HepG2 (cell line): ENCODE data around the gene STMN3. TPM values are rescaled to one million over a fixed set of nuclear protein-coding genes. Genes with fewer than 3 reads are reported as not detected.

Source experiments
- CCDC6 ChIP-seq: sonication (generic); formaldehyde crosslinking; IDR thresholded peaks from 2 replicates; pipeline ENCODE4 v1.8.1; 2022; ENCODE audit warnings: mild to moderate bottlenecking, missing genetic modification reagents, moderate library complexity
- HNF4A ChIP-seq: sonication (generic); formaldehyde crosslinking; IDR thresholded peaks from 2 replicates; pipeline ENCODE4 v1.4.0; 2020; ENCODE audit warnings: missing genetic modification reagents
- IKZF4 ChIP-seq: sonication (generic); formaldehyde crosslinking; IDR thresholded peaks from 2 replicates; pipeline ENCODE4 v1.5.1; 2020; ENCODE audit warnings: borderline replicate concordance, mild to moderate bottlenecking, low read depth, missing genetic modification reagents; ENCODE audit errors: not compliant biosample characterization
- MAF1 ChIP-seq: sonication (generic); formaldehyde crosslinking; IDR thresholded peaks from 2 replicates; pipeline ENCODE4 v1.5.0; 2020; ENCODE audit warnings: missing genetic modification reagents, borderline replicate concordance
- MED1 ChIP-seq: sonication (generic); formaldehyde crosslinking; IDR thresholded peaks from 2 replicates; pipeline ENCODE4 v1.4.0; 2020; ENCODE audit warnings: missing genetic modification reagents
- MED13 ChIP-seq: sonication (generic); formaldehyde crosslinking; IDR thresholded peaks from 2 replicates; pipeline ENCODE4 v1.5.0; 2020; ENCODE audit warnings: missing genetic modification reagents
- MYNN ChIP-seq: sonication (generic); formaldehyde crosslinking; IDR thresholded peaks from 2 replicates; pipeline ENCODE4 v1.4.0; 2020; ENCODE audit warnings: mild to moderate bottlenecking, low read depth, missing genetic modification reagents
- NR3C1 ChIP-seq: sonication (generic); formaldehyde crosslinking; IDR thresholded peaks from 2 replicates; pipeline ENCODE4 v1.4.0; 2020; ENCODE audit warnings: missing genetic modification reagents
- RXRA ChIP-seq: sonication (generic); formaldehyde crosslinking; IDR thresholded peaks from 2 replicates; pipeline ENCODE4 v1.5.1; 2020; ENCODE audit warnings: missing genetic modification reagents
- SAFB2 ChIP-seq: sonication (generic); formaldehyde crosslinking; IDR thresholded peaks from 2 replicates; pipeline ENCODE4 v1.5.1; 2020; ENCODE audit warnings: missing genetic modification reagents, low read depth, mild to moderate bottlenecking, borderline replicate concordance
- SNRNP70 ChIP-seq: fragments of 200-400 bp; formaldehyde crosslinking; IDR thresholded peaks from 2 replicates; pipeline ENCODE4 v1.6.1; 2017; ENCODE audit warnings: mild to moderate bottlenecking, low read depth, low read length, moderate library complexity
- SP1 ChIP-seq, 2 experiments: fragments of 450-650 bp in 1 of 2; sonication (generic) in 1 of 2; formaldehyde crosslinking in 1 of 2; IDR thresholded peaks; 2 replicates each; pipeline versions ENCODE4 v1.4.0 to v1.6.1; 2016 to 2020; ENCODE audit warnings: missing genetic modification reagents in 1 of 2
- TEAD3 ChIP-seq: optimal IDR thresholded peaks from 2 replicates; pipeline ENCODE3; 2016; ENCODE audit warnings: borderline replicate concordance
- YY1 ChIP-seq: IDR thresholded peaks from 2 replicates; pipeline ENCODE4 v1.6.1; 2011; ENCODE audit warnings: low read length, low read depth, moderate library complexity, mild to moderate bottlenecking; ENCODE audit not compliant: insufficient read depth, insufficient replicate concordance
- ZC3H4 ChIP-seq: sonication (generic); formaldehyde crosslinking; IDR thresholded peaks from 2 replicates; pipeline ENCODE4 v1.4.0; 2020; ENCODE audit warnings: missing genetic modification reagents, borderline replicate concordance
- ZFP62 ChIP-seq: sonication (generic); formaldehyde crosslinking; IDR thresholded peaks from 2 replicates; pipeline ENCODE4 v1.4.0; 2020; ENCODE audit warnings: missing genetic modification reagents
- ZNF234 ChIP-seq: sonication (generic); formaldehyde crosslinking; conservative IDR thresholded peaks from 2 replicates; pipeline ENCODE4 v1.5.1; 2020; ENCODE audit warnings: mild to moderate bottlenecking, missing genetic modification reagents
- ZNF263 ChIP-seq: sonication (generic); formaldehyde crosslinking; IDR thresholded peaks from 2 replicates; pipeline ENCODE4 v1.4.0; 2020; ENCODE audit warnings: missing genetic modification reagents
- ZNF3 ChIP-seq: IDR thresholded peaks from 2 replicates; pipeline ENCODE4 v1.7.0; 2017; ENCODE audit warnings: inconsistent platforms
- ZNF326 ChIP-seq: sonication (generic); formaldehyde crosslinking; IDR thresholded peaks from 2 replicates; pipeline ENCODE4 v1.4.0; 2020; ENCODE audit warnings: missing genetic modification reagents, borderline replicate concordance
- ZNF331 ChIP-seq: sonication (generic); formaldehyde crosslinking; IDR thresholded peaks from 2 replicates; pipeline ENCODE4 v1.4.0; 2020; ENCODE audit warnings: missing genetic modification reagents
- ZNF432 ChIP-seq: sonication (generic); formaldehyde crosslinking; IDR thresholded peaks from 2 replicates; pipeline ENCODE4 v1.5.0; 2020; ENCODE audit warnings: missing genetic modification reagents, mild to moderate bottlenecking, borderline replicate concordance
- ZNF546 ChIP-seq: sonication (generic); formaldehyde crosslinking; conservative IDR thresholded peaks from 2 replicates; pipeline ENCODE4 v1.8.1; 2023; ENCODE audit warnings: mild to moderate bottlenecking, missing genetic modification reagents
- ZNF614 ChIP-seq: IDR thresholded peaks from 2 replicates; pipeline ENCODE4 v1.6.1; 2018; ENCODE audit warnings: missing biosample characterization, missing genetic modification reagents, inconsistent platforms, borderline replicate concordance
- ZNF784 ChIP-seq: sonication (generic); formaldehyde crosslinking; IDR thresholded peaks from 2 replicates; pipeline ENCODE4 v1.5.1; 2020; ENCODE audit warnings: missing genetic modification reagents, mild to moderate bottlenecking, borderline replicate concordance
- polyA plus RNA-seq, 8 experiments: library from polyadenylated mRNA; depleted of rRNA in 3 of 8; stranded (reverse) in 7 of 8; unstranded in 1 of 8; fragments of >200 nt; fragmentation: Illumina TruSeq in 4 of 8; extraction: Trizol in 4 of 8; gene quantifications; 2 replicates each; pipeline versions ENCODE4 v1.2.1 to v1.2.3, GENCODE V29; 2011 to 2016; ENCODE audit warnings: low read depth in 4 of 8, missing spikeins in 1 of 8, mixed read lengths in 1 of 8; ENCODE audit not compliant: insufficient read depth in 1 of 8
- total RNA-seq, 5 experiments: library from RNA; depleted of rRNA; stranded (reverse); fragments of >200 nt; fragmentation: Illumina TruSeq; extraction: Trizol; gene quantifications; 2 replicates each; pipeline ENCODE4 v1.2.3, GENCODE V29; 2016; ENCODE audit warnings: low read depth in 1 of 5
- TF ChIP-seq, protein P1 (sequence below): sonication (generic); formaldehyde crosslinking; IDR thresholded peaks from 2 replicates; pipeline ENCODE4; 2020; ENCODE audit warnings: missing genetic modification reagents, mild to moderate bottlenecking, borderline replicate concordance
- TF ChIP-seq, protein P2 (sequence below): sonication (generic); formaldehyde crosslinking; IDR thresholded peaks from 2 replicates; pipeline ENCODE4 v1.4.0; 2020; ENCODE audit warnings: mild to moderate bottlenecking, low read depth, missing genetic modification reagents

STMN3 gene
- total and polyA plus RNA-seq, 2 of the 13 experiments (the other 11 are each of a cell fraction or from before 2014, with no cell fraction given), result 21.0 to 48.3 TPM

GRCh38 chr20:63657260-63657936 lies 4.2 kb upstream of the STMN3 start (continued):
- TF ChIP-seq MED1 (CRISPR knock-in tag) (no peak), ZNF263 (CRISPR knock-in tag) (no peak), TEAD3 (no peak), ZNF614 (CRISPR knock-in tag) (no peak), SP1 (IDR thresholded peaks at IDR 0.05) (no peak), SP1 (CRISPR knock-in tag; IDR thresholded peaks at IDR 0.05) (0 out of 2 replicates have a peak, but pooled peaks have one; percentile 21), ZNF432 (CRISPR knock-in tag) (peak; percentile 93; the same call in 1 of the 2 replicates), RXRA (CRISPR knock-in tag) (0 out of 2 replicates have a peak, but pooled peaks have one; percentile 35), SNRNP70 (no peak), HNF4A (CRISPR knock-in tag) (no peak), MED13 (CRISPR knock-in tag) (no peak), ZNF326 (CRISPR knock-in tag) (peak; percentile 69), ZNF546 (CRISPR knock-in tag) (no peak; the same call in 1 of the 2 replicates), SAFB2 (CRISPR knock-in tag) (0 out of 2 replicates have a peak, but pooled peaks have one; percentile 11), ZNF784 (no peak), ZFP62 (CRISPR knock-in tag) (0 out of 2 replicates have a peak, but pooled peaks have one; percentile 70), MYNN (CRISPR knock-in tag) (peak; percentile 66; the same call in 1 of the 2 replicates), ZNF3 (CRISPR knock-in tag) (no peak), ZNF331 (CRISPR knock-in tag) (no peak), CCDC6 (CRISPR knock-in tag) (no peak), NR3C1 (CRISPR knock-in tag) (no peak), ZNF234 (CRISPR knock-in tag) (no peak), YY1 (peak; percentile 1), ZC3H4 (CRISPR knock-in tag) (peak; percentile 41; the same call in 1 of the 2 replicates), MAF1 (CRISPR knock-in tag) (no peak), IKZF4 (CRISPR knock-in tag) (no peak)
- TF ChIP-seq, protein P1, sequence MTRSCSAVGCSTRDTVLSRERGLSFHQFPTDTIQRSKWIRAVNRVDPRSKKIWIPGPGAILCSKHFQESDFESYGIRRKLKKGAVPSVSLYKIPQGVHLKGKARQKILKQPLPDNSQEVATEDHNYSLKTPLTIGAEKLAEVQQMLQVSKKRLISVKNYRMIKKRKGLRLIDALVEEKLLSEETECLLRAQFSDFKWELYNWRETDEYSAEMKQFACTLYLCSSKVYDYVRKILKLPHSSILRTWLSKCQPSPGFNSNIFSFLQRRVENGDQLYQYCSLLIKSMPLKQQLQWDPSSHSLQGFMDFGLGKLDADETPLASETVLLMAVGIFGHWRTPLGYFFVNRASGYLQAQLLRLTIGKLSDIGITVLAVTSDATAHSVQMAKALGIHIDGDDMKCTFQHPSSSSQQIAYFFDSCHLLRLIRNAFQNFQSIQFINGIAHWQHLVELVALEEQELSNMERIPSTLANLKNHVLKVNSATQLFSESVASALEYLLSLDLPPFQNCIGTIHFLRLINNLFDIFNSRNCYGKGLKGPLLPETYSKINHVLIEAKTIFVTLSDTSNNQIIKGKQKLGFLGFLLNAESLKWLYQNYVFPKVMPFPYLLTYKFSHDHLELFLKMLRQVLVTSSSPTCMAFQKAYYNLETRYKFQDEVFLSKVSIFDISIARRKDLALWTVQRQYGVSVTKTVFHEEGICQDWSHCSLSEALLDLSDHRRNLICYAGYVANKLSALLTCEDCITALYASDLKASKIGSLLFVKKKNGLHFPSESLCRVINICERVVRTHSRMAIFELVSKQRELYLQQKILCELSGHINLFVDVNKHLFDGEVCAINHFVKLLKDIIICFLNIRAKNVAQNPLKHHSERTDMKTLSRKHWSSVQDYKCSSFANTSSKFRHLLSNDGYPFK (CRISPR knock-in tag), result peak; percentile 0; the same call in 1 of the 2 replicates
- TF ChIP-seq, protein P2, sequence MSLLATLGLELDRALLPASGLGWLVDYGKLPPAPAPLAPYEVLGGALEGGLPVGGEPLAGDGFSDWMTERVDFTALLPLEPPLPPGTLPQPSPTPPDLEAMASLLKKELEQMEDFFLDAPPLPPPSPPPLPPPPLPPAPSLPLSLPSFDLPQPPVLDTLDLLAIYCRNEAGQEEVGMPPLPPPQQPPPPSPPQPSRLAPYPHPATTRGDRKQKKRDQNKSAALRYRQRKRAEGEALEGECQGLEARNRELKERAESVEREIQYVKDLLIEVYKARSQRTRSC (CRISPR knock-in tag), result no peak
